ENCODE data around the gene MYH7.

- no peak for TF ChIP-seq POLR2A (IDR thresholded peaks at IDR 0.05; ENCODE audit: low read depth, low read length)
- TF ChIP-seq FOS (IDR thresholded peaks at IDR 0.05; ENCODE audit: low read depth, low read length) = no peak
- TF ChIP-seq, protein P1, sequence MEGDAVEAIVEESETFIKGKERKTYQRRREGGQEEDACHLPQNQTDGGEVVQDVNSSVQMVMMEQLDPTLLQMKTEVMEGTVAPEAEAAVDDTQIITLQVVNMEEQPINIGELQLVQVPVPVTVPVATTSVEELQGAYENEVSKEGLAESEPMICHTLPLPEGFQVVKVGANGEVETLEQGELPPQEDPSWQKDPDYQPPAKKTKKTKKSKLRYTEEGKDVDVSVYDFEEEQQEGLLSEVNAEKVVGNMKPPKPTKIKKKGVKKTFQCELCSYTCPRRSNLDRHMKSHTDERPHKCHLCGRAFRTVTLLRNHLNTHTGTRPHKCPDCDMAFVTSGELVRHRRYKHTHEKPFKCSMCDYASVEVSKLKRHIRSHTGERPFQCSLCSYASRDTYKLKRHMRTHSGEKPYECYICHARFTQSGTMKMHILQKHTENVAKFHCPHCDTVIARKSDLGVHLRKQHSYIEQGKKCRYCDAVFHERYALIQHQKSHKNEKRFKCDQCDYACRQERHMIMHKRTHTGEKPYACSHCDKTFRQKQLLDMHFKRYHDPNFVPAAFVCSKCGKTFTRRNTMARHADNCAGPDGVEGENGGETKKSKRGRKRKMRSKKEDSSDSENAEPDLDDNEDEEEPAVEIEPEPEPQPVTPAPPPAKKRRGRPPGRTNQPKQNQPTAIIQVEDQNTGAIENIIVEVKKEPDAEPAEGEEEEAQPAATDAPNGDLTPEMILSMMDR (conservative IDR thresholded peaks at IDR 0.05; ENCODE audit: low read depth, low read length) = no peak
- no peak for TF ChIP-seq RCOR1 (IDR thresholded peaks at IDR 0.05; ENCODE audit: insufficient replicate concordance, low read length)
- TF ChIP-seq RFX5 (IDR thresholded peaks at IDR 0.05; ENCODE audit: low read depth, low read length) = no peak
- no peak for TF ChIP-seq RAD21 (IDR thresholded peaks at IDR 0.05; ENCODE audit: low read length)
- no peak for TF ChIP-seq MAFK (IDR thresholded peaks at IDR 0.05; ENCODE audit: low read depth, low read length)
- no peak for TF ChIP-seq MAZ (IDR thresholded peaks at IDR 0.05; ENCODE audit: borderline replicate concordance, low read depth, low read length)
- no peak for TF ChIP-seq ELK1 (IDR thresholded peaks at IDR 0.05; ENCODE audit: borderline replicate concordance, low read depth, low read length)
- TF ChIP-seq BHLHE40 (IDR thresholded peaks at IDR 0.05; ENCODE audit: low read depth, low read length) = no peak
- TF ChIP-seq MXI1 (IDR thresholded peaks at IDR 0.05; ENCODE audit: borderline replicate concordance, low read depth, low read length) = no peak
- TF ChIP-seq NFE2L2 (IDR thresholded peaks at IDR 0.05; ENCODE audit: low read depth, low read length) = no peak
- no peak for TF ChIP-seq USF2 (IDR thresholded peaks at IDR 0.05; ENCODE audit: low read depth, low read length)
- TF ChIP-seq CEBPB (IDR thresholded peaks at IDR 0.05; ENCODE audit: low read depth, low read length) = no peak
Measured at GRCh38 chr14:23375527-23376251, 59.8 kb downstream of the MYH7 start.
